Heart left ventricle (tissue), 16 donors: ENCODE results near the gene NDUFB10. TPM values are rescaled to one million over a fixed set of nuclear protein-coding genes. Genes with fewer than 3 reads are reported as not detected.
"Not testable (repeated sequence)": the region's sequence is repeated elsewhere in the genome, so short reads cannot be mapped to it uniquely, and the experiment has no call there.

ENCODE experiments used
- ATAC-seq, 4 donors: fragments of 200-7000 bp; cut with Tn5 transposase; one replicate each; pipeline ENCODE4 v1.9.1; 2020 to 2022; ENCODE audit warnings: moderate library complexity in 4 of 4, mild to moderate bottlenecking in 3 of 4, moderate number of reproducible peaks in 1 of 4
- DNase-seq, 5 donors: peaks; one replicate each; pipeline ENCODE4 v3.0.0-alpha.2; 2020
- H3K27ac ChIP-seq, 12 donors: fragments of 200-600 bp; sonication (generic) in 4 of 12; one replicate each; pipeline versions ENCODE4 v1.5.0 to v1.8.0; 2016 to 2022; ENCODE audit warnings: mild to moderate bottlenecking in 2 of 12
- H3K27me3 ChIP-seq, 9 donors: fragments of 200-600 bp; sonication (generic) in 2 of 9; one replicate each; pipeline versions ENCODE4 v1.5.1 to v1.8.0; 2016 to 2022; ENCODE audit warnings: mild to moderate bottlenecking in 3 of 9
- H3K36me3 ChIP-seq, 9 donors: fragments of 200-600 bp; sonication (generic) in 2 of 9; one replicate each; pipeline versions ENCODE4 v1.5.0 to v1.8.0; 2018 to 2022; ENCODE audit warnings: mild to moderate bottlenecking in 2 of 9
- H3K4me1 ChIP-seq, 12 donors: fragments of 200-600 bp; sonication (generic) in 4 of 12; one replicate each; pipeline versions ENCODE4 v1.5.0 to v1.8.0; 2016 to 2022; ENCODE audit warnings: mild to moderate bottlenecking in 3 of 12
- H3K4me3 ChIP-seq, 12 donors: fragments of 200-600 bp; sonication (generic) in 4 of 12; one replicate each; pipeline versions ENCODE4 v1.5.0 to v1.8.0; 2017 to 2022; ENCODE audit warnings: mild to moderate bottlenecking in 9 of 12, moderate library complexity in 4 of 12
- H3K9me3 ChIP-seq, 12 donors: fragments of 200-600 bp; sonication (generic) in 4 of 12; one replicate each; pipeline versions ENCODE4 v1.5.0 to v1.8.0; 2016 to 2022; ENCODE audit warnings: mild to moderate bottlenecking in 1 of 12
- CTCF ChIP-seq, 12 donors: fragments of 200-600 bp; sonication (generic) in 4 of 12; IDR thresholded peaks; one replicate each; pipeline versions ENCODE4 v1.5.0 to v1.8.0; 2018 to 2022; ENCODE audit warnings: antibody characterized with exemption in 12 of 12, mild to moderate bottlenecking in 5 of 12
- POLR2A ChIP-seq, 2 donors: fragments of 450-650 bp; IDR thresholded peaks; one replicate each; pipeline ENCODE4 v1.6.1; 2017; ENCODE audit warnings: antibody characterized with exemption in 2 of 2, mild to moderate bottlenecking in 2 of 2, moderate library complexity in 2 of 2
- WGBS, 4 donors: extraction: QIAGEN DNeasy Blood & Tissue Kit in 2 of 4; methylation state at CpG; one replicate each; pipeline versions ENCODE4 v1.1.5 to v1.1.7; 2013 to 2018; 5-methylcytosine and 5-hydroxymethylcytosine counted together
- intact Hi-C, 10 donors: fragments of 100-400 bp; cut with DNase I; formaldehyde crosslinking; loops; one replicate each; pipeline versions ENCODE4 v1.11.1 to v1.14.2; 2022
- polyA plus RNA-seq, 2 donors: library from polyadenylated mRNA; stranded (reverse); fragments of 200-250 nt; gene quantifications; one replicate each; pipeline ENCODE4 v1.2.3, GENCODE V29; 2013
- total RNA-seq, 9 donors: library from RNA; depleted of rRNA in 2 of 9; stranded (reverse); fragments of >200 nt in 2 of 9; fragmentation: NEBNext Ultra II Directional in 3 of 9; extraction: Animal tissue kit (Norgen Biotek cat#: 25700) in 3 of 9; gene quantifications; one replicate each; pipeline versions ENCODE4 v1.1.0 to v1.2.4, GENCODE V29; 2016 to 2023
- donor health status: ischemic (EF 13 %, LVEDD 7.1; RV severe dilation, severe dysfunction).
- donor health status: healthy with polysubstance abuse.
- donor health status: DM: no; HTN: yes; CAD: no.
- donor health status: DM: no; HTN: no; CAD: no.
- donor health status: ischemic (EF 25% LVEDD 6.9; RV normal size, moderate dysfunction).
- donor health status: ischemic (EF 25% LVEDD 5.7; RV mildly dilated, moderate dysfunction).
- donor health status: healthy.
- donor health status: DM: yes; HTN: yes; CAD: no.
- donor health status: ischemic (EF 35%, LVEDD 5.7; RV mildly dilated, moderate dysfunction).
- donor health status: nonischemic (EF 11% LVEDD 7.7; RV severe dilation, severe dysfunction).
- donor health status: DM: yes; HTN: yes; CAD: no.
- donor health status: PGD.
- donor health status: ischemic (EF 29% LVEDD 5.4; RV normal size, mild dysfunction).
- donor health status: nonischemic (EF 23%, LVEDD 6.1; RV moderate dilation, normal function).

The NDUFB10 gene
- total and polyA plus RNA-seq, 11 donors, result 316 to 1,618 (median 548) TPM

GRCh38 chr16:1936945-1937479, 22.3 kb upstream of the NDUFB10 start:
- DNase-seq, result no peak
- H3K4me1 ChIP-seq, result peaks cover 0 to 20% (median 7%) of the 10 kb centered on the region in 12 donors
- intact Hi-C loops, result loop anchor here in 1 of 10 donors (5.0 kb wide), 1 partner anchor 75 kb away; no protein-coding TSS in a partner anchor
- TF ChIP-seq CTCF (IDR thresholded peaks at IDR 0.05) (no peak), POLR2A (IDR thresholded peaks at IDR 0.05) (no peak)
- no peak overlapping the region for H3K27ac ChIP-seq
- H3K4me3 ChIP-seq, result no peak overlapping the region
- H3K9me3 ChIP-seq, result no peaks in the 10 kb centered on the region
- H3K36me3 ChIP-seq, result peaks cover 0 to 46% (median 38%) of the 10 kb centered on the region in 9 donors
- no peaks in the 10 kb centered on the region for H3K27me3 ChIP-seq
- no peak for ATAC-seq
- 94 to 95% (median 95%) methylated on average over 11 of the region's 11 CpGs for WGBS, 4 donors

- peak overlapping the region in 1 of 12 donors; percentile 75 for H3K27ac ChIP-seq
- peak in 2 of 5 donors; percentile 36 to 71 for DNase-seq
- intact Hi-C loops, result loop anchor here in 1 of 10 donors (5.0 kb wide), 1 partner anchor 76 kb away; no protein-coding TSS in a partner anchor
- H3K9me3 ChIP-seq, result no peaks in the 10 kb centered on the region
- 92 to 99% (median 94%) methylated on average over 10 of the region's 10 CpGs for WGBS, 4 donors
- H3K4me3 ChIP-seq, result no peak overlapping the region
- ATAC-seq, result no peak
- peaks cover 0 to 27% (median 13%) of the 10 kb centered on the region in 12 donors for H3K4me1 ChIP-seq
- no peak for TF ChIP-seq POLR2A (IDR thresholded peaks at IDR 0.05)
- no peak for TF ChIP-seq CTCF (IDR thresholded peaks at IDR 0.05)
- H3K36me3 ChIP-seq, result peaks cover 0 to 46% (median 38%) of the 10 kb centered on the region in 9 donors
- H3K27me3 ChIP-seq, result no peaks in the 10 kb centered on the region
These were observed 21.0 kb upstream of the NDUFB10 start for GRCh38 chr16:1938316-1938715.

- no peak for ATAC-seq
- Histone ChIP-seq H3K9me3 (no peaks in the 10 kb centered on the region), H3K27me3 (no peaks in the 10 kb centered on the region), H3K36me3 (peaks cover 0 to 46% (median 38%) of the 10 kb centered on the region in 9 donors), H3K4me1 (peaks cover 0 to 33% (median 16%) of the 10 kb centered on the region in 12 donors), H3K27ac (peak overlapping the region in 1 of 12 donors; percentile 75), H3K4me3 (no peak overlapping the region)
- intact Hi-C loops, result loop anchor here in 1 of 10 donors (5.0 kb wide), 1 partner anchor 77 kb away; no protein-coding TSS in a partner anchor
- no peak for DNase-seq
- WGBS, 4 donors, result 92 to 95% (median 93%) methylated on average over 17 of the region's 17 CpGs
- TF ChIP-seq POLR2A (IDR thresholded peaks at IDR 0.05), result no peak
- TF ChIP-seq CTCF (IDR thresholded peaks at IDR 0.05), result no peak
These were observed 20.4 kb upstream of the NDUFB10 start for GRCh38 chr16:1938910-1939309.

GRCh38 chr16:1939833-1940232, 19.5 kb upstream of the NDUFB10 start:
- H3K4me3 ChIP-seq, H3K9me3 ChIP-seq, DNase-seq, ATAC-seq, H3K27ac ChIP-seq, H3K27me3 ChIP-seq: not testable (repeated sequence)
- H3K4me1 ChIP-seq, result peaks cover 0 to 35% (median 16%) of the 10 kb centered on the region in 12 donors
- intact Hi-C loops, result loop anchor here in 2 of 10 donors (5.0 kb wide), 2 partner anchors 78 to 158 kb away; partner anchors contain the start of genes NUBP2 (in 1 of the 2) and SPSB3 (in 1 of the 2)
- 93 to 97% (median 96%) methylated on average over 8 of the region's 8 CpGs for whole genome bisulfite sequencing, 4 donors
- H3K36me3 ChIP-seq, result peaks cover 0 to 46% (median 39%) of the 10 kb centered on the region in 9 donors
